ENCODE measurements around the gene GNG7.

- TF ChIP-seq CTCF (IDR thresholded peaks at IDR 0.05) = no peak
- no peak for TF ChIP-seq POLR2A (IDR thresholded peaks at IDR 0.05)
- no peak for TF ChIP-seq EP300 (IDR thresholded peaks at IDR 0.05)
- TF ChIP-seq POLR2AphosphoS5 (IDR thresholded peaks at IDR 0.05) = peak in 1 of 3 donors; percentile 7
Measured at GRCh38 chr19:2478756-2479555, 223.5 kb downstream of the GNG7 start.

All from suprapubic skin (tissue), 4 donors.